ENCODE measurements around the gene FERD3L. TPM values are rescaled to one million over a fixed set of nuclear protein-coding genes. Genes with fewer than 3 reads are reported as not detected.

FERD3L gene
- total RNA-seq, 1 donor from 2014 or later = not detected

DNA sequence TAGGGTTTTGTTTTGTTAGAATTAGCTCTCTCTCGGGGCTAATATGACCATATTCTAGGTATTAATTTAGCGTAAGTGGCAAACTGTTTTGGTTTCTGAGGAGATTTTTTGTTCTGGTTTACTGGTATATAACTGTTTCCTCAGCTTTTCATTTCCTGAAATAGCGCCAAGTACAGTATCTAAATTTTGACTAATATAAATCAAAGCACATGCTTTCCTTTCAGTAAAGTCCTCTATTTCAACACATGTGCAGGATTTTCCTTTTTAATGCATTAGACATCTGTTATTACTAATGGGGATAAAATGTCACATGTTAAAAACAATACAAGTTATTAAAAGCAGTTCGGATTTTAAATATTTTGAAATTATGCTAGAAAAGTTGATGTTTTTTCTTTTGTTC is 11.3 kb downstream of the FERD3L start:
- H3K27me3 ChIP-seq (ENCODE audit: insufficient read depth, low read length) = no peaks in the 10 kb centered on the region
- no peak overlapping the region for H3K9ac ChIP-seq (ENCODE audit: low read length)
- H3K9me3 ChIP-seq (ENCODE audit: insufficient read depth, low read depth, low read length) = no peaks in the 10 kb centered on the region
- Mint-ChIP-seq H3K36me3 (ENCODE audit: low read depth, unreplicated experiment) (no peaks in the 10 kb centered on the region), H3K27ac (ENCODE audit: unreplicated experiment) (no peak overlapping the region), H3K27me3 (ENCODE audit: low read depth, unreplicated experiment) (no peaks in the 10 kb centered on the region), H3K4me3 (ENCODE audit: unreplicated experiment) (no peak overlapping the region), H3K9me3 (ENCODE audit: unreplicated experiment) (no peaks in the 10 kb centered on the region), H3K4me1 (ENCODE audit: low read depth, unreplicated experiment) (no peaks in the 10 kb centered on the region)
- no peaks in the 10 kb centered on the region for H3K79me2 ChIP-seq (ENCODE audit: insufficient read depth, low read length)
- no peak overlapping the region for H3K4me3 ChIP-seq (ENCODE audit: insufficient read depth, low read depth, low read length)
- TF ChIP-seq EZH2 (IDR thresholded peaks at IDR 0.05; ENCODE audit: insufficient read depth, low read length) = no peak
- TF ChIP-seq, protein P1, sequence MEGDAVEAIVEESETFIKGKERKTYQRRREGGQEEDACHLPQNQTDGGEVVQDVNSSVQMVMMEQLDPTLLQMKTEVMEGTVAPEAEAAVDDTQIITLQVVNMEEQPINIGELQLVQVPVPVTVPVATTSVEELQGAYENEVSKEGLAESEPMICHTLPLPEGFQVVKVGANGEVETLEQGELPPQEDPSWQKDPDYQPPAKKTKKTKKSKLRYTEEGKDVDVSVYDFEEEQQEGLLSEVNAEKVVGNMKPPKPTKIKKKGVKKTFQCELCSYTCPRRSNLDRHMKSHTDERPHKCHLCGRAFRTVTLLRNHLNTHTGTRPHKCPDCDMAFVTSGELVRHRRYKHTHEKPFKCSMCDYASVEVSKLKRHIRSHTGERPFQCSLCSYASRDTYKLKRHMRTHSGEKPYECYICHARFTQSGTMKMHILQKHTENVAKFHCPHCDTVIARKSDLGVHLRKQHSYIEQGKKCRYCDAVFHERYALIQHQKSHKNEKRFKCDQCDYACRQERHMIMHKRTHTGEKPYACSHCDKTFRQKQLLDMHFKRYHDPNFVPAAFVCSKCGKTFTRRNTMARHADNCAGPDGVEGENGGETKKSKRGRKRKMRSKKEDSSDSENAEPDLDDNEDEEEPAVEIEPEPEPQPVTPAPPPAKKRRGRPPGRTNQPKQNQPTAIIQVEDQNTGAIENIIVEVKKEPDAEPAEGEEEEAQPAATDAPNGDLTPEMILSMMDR (IDR thresholded peaks at IDR 0.05; ENCODE audit: insufficient read depth, low read depth, low read length) = no peak
- FAIRE-seq (no peak), DNase-seq (ENCODE audit: low read depth) (no peak)
- no peak overlapping the region for H3K4me2 ChIP-seq (ENCODE audit: low read length)
- H4K20me1 ChIP-seq (ENCODE audit: insufficient read depth, low read length) = no peaks in the 10 kb centered on the region
- no peak overlapping the region for H2AFZ ChIP-seq (ENCODE audit: low read depth, low read length)
- no peak overlapping the region for H3K27ac ChIP-seq (ENCODE audit: low read depth, low read length)
- no peaks in the 10 kb centered on the region for H3K4me1 ChIP-seq (ENCODE audit: insufficient read depth, low read length)
- no peaks in the 10 kb centered on the region for H3K36me3 ChIP-seq (ENCODE audit: insufficient read depth, low read length)

DNA sequence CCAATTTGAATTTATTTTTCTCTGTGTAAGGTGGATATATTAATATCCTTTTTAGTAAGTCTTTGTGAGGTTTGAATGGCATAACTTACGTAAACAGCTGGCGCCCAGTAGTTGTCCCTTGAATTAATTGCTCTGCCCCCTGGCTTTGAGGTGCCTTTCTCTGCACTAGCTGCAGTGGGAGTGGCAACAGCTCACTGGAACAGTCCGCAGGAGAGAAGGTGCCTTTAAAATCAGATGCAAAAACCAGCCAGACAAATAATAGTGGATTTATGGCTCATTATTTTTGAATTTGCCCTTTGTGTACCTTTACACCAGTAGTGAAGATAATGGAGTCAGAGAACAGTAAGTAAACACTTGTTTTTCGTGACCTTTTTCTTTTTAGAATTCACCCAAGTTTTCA is 11.8 kb downstream of the FERD3L start:
- no peak overlapping the region for H2AFZ ChIP-seq (ENCODE audit: low read depth, low read length)
- DNase-seq (ENCODE audit: low read depth) (no peak), FAIRE-seq (no peak)
- no peak overlapping the region for H3K9ac ChIP-seq (ENCODE audit: low read length)
- no peak for TF ChIP-seq EZH2 (IDR thresholded peaks at IDR 0.05; ENCODE audit: insufficient read depth, low read length)
- TF ChIP-seq, protein P1 (IDR thresholded peaks at IDR 0.05; ENCODE audit: insufficient read depth, low read depth, low read length) = no peak
- no peaks in the 10 kb centered on the region for H3K4me1 Mint-ChIP-seq (ENCODE audit: low read depth, unreplicated experiment)
- no peaks in the 10 kb centered on the region for H3K36me3 Mint-ChIP-seq (ENCODE audit: low read depth, unreplicated experiment)
- H3K4me2 ChIP-seq (ENCODE audit: low read length) = no peak overlapping the region
- no peak overlapping the region for H3K27ac Mint-ChIP-seq (ENCODE audit: unreplicated experiment)
- no peaks in the 10 kb centered on the region for H3K79me2 ChIP-seq (ENCODE audit: insufficient read depth, low read length)
- H3K36me3 ChIP-seq (ENCODE audit: insufficient read depth, low read length) = no peaks in the 10 kb centered on the region
- H3K4me3 Mint-ChIP-seq (ENCODE audit: unreplicated experiment) = no peak overlapping the region
- H3K27me3 Mint-ChIP-seq (ENCODE audit: low read depth, unreplicated experiment) = no peaks in the 10 kb centered on the region
- H3K27me3 ChIP-seq (ENCODE audit: insufficient read depth, low read length) = no peaks in the 10 kb centered on the region
- H4K20me1 ChIP-seq (ENCODE audit: insufficient read depth, low read length) = no peaks in the 10 kb centered on the region
- no peak overlapping the region for H3K27ac ChIP-seq (ENCODE audit: low read depth, low read length)
- no peaks in the 10 kb centered on the region for H3K9me3 ChIP-seq (ENCODE audit: insufficient read depth, low read depth, low read length)
- no peaks in the 10 kb centered on the region for H3K4me1 ChIP-seq (ENCODE audit: insufficient read depth, low read length)
- H3K4me3 ChIP-seq (ENCODE audit: insufficient read depth, low read depth, low read length) = no peak overlapping the region
- no peaks in the 10 kb centered on the region for H3K9me3 Mint-ChIP-seq (ENCODE audit: unreplicated experiment)

DNA sequence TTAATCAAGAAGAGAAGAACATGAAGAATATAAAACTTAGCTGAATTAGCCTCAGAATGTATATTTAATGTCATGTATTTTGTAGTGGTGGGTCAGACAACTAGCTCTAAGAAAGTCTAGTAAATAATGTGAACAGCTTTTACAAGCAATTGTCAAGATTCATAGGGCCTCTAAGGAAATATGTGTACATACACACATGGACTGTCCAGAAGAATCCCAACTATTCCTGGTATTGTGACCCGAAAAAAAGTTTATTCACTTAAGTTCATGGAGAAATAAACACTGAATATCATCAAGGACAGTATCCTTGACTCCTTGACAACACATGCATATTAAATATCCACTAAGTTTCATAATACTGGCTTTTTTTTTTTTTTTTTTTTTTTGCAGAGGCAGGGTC is 16.4 kb downstream of the FERD3L start:
- no peak overlapping the region for H3K27ac Mint-ChIP-seq (ENCODE audit: unreplicated experiment)
- Histone ChIP-seq H3K4me3 (ENCODE audit: insufficient read depth, low read depth, low read length) (no peak overlapping the region), H3K27ac (ENCODE audit: low read depth, low read length) (no peak overlapping the region), H3K9ac (ENCODE audit: low read length) (no peak overlapping the region), H3K4me1 (ENCODE audit: insufficient read depth, low read length) (no peaks in the 10 kb centered on the region), H3K27me3 (ENCODE audit: insufficient read depth, low read length) (no peaks in the 10 kb centered on the region), H3K79me2 (ENCODE audit: insufficient read depth, low read length) (no peaks in the 10 kb centered on the region), H3K36me3 (ENCODE audit: insufficient read depth, low read length) (no peaks in the 10 kb centered on the region), H2AFZ (ENCODE audit: low read depth, low read length) (no peak overlapping the region), H4K20me1 (ENCODE audit: insufficient read depth, low read length) (no peaks in the 10 kb centered on the region), H3K4me2 (ENCODE audit: low read length) (no peak overlapping the region), H3K9me3 (ENCODE audit: insufficient read depth, low read depth, low read length) (no peaks in the 10 kb centered on the region)
- H3K4me1 Mint-ChIP-seq (ENCODE audit: low read depth, unreplicated experiment) = no peaks in the 10 kb centered on the region
- no peak for TF ChIP-seq EZH2 (IDR thresholded peaks at IDR 0.05; ENCODE audit: insufficient read depth, low read length)
- TF ChIP-seq, protein P1 (IDR thresholded peaks at IDR 0.05; ENCODE audit: insufficient read depth, low read depth, low read length) = no peak
- no peaks in the 10 kb centered on the region for H3K36me3 Mint-ChIP-seq (ENCODE audit: low read depth, unreplicated experiment)
- peaks cover 4% of the 10 kb centered on the region for H3K27me3 Mint-ChIP-seq (ENCODE audit: low read depth, unreplicated experiment)
- DNase-seq (ENCODE audit: low read depth) (no peak), FAIRE-seq (no peak)
- H3K4me3 Mint-ChIP-seq (ENCODE audit: unreplicated experiment) = no peak overlapping the region
- no peaks in the 10 kb centered on the region for H3K9me3 Mint-ChIP-seq (ENCODE audit: unreplicated experiment)

All from astrocyte (in vitro differentiated cells and primary cell).